AG09319 (cell line): ENCODE data around the gene IL17B.
A peak's percentile ranks its signal among the peaks of the same experiment; 100 is the strongest.

Source experiments
- DNase-seq: peaks from one replicate; pipeline ENCODE4 v3.0.0-alpha.2; 2010; ENCODE audit warnings: low read depth; ENCODE audit errors: extremely low read depth
- TF ChIP-seq, protein P1 (sequence below): IDR thresholded peaks from 2 replicates; pipeline ENCODE4 v1.5.1; 2011; ENCODE audit warnings: low read depth, mild to moderate bottlenecking, inconsistent platforms, low read length, moderate library complexity

The IL17B gene

DNA sequence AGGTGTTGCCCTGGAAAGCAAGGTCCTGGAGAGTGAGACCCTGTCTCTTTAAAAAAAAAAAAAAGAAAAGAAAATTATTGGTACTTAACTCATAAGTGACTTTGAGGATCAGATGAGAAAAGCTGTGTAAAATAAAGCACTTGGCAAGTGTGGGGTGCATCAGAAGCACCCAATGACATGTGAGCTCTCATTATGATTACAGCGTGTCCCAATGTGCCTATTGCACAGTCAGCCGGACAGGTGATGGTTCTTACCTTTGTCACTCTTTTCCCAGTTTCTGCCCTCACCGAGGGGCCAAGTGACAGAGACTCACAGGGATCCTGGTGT is 40.4 kb upstream of the IL17B start:
- no peak for DNase-seq
- TF ChIP-seq, protein P1, sequence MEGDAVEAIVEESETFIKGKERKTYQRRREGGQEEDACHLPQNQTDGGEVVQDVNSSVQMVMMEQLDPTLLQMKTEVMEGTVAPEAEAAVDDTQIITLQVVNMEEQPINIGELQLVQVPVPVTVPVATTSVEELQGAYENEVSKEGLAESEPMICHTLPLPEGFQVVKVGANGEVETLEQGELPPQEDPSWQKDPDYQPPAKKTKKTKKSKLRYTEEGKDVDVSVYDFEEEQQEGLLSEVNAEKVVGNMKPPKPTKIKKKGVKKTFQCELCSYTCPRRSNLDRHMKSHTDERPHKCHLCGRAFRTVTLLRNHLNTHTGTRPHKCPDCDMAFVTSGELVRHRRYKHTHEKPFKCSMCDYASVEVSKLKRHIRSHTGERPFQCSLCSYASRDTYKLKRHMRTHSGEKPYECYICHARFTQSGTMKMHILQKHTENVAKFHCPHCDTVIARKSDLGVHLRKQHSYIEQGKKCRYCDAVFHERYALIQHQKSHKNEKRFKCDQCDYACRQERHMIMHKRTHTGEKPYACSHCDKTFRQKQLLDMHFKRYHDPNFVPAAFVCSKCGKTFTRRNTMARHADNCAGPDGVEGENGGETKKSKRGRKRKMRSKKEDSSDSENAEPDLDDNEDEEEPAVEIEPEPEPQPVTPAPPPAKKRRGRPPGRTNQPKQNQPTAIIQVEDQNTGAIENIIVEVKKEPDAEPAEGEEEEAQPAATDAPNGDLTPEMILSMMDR: no peak

DNA sequence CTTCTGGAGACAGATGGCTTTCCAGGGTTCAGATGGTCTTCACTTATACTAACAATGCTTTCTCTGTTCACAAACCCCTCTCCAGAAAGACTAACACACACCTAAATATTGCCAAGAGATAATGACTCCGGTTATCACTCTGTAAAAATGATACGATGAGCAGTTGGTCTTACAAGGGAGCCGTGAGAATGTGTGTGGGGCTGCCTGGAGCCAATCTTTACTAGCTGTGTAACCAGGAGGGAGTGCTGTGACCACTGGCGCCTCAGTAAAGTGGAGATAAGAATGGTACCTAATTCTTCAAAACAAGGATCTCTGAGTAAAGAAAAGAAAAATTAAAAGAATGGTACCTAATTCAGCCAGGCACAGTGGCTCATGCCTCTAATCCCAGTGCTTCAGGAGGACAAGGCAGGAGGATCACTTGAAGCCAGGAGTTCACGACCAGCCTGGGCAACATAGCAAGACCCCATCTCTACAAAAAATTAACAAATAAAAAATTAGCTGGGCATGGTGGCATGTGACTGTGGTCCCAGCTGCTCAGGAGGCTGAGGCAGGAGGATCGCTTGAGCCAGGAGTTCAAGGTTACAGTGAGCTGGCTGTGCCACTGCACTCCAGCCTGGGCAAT is 39.9 kb upstream of the IL17B start:
- TF ChIP-seq, protein P1: no peak
- DNase-seq: no peak

DNA sequence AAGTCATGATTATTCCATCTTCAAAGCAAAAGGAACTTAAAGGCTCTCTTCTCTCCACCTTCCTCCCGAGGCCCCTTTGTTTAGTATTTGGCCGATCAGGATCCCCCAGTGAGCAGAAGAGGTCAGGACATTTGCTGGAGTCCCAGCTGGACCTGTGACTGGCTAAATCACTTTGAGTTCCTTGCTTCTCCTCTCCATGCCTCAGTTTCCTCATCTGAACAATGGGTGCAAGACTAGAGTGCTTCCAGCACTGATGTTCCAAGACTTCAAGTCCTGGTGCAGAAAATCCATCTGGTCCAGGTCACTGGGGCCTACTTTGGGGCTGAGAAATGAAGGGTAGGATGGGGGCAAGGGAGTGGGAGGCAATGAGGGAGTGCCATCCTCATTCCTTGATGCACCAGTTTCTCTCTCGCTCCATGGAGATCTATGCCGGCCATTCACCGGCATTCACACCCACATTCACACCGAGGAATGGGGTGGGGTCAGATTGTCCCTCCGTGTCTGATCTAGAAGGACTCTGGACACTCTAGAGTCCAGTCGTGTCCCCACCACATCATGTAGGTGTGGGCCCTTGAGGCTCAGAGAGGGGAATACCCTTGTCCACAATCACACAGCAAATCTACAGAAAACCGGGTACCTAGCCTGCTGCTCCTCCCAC is 38.7 kb upstream of the IL17B start:
- TF ChIP-seq, protein P1: no peak
- no peak for DNase-seq

DNA sequence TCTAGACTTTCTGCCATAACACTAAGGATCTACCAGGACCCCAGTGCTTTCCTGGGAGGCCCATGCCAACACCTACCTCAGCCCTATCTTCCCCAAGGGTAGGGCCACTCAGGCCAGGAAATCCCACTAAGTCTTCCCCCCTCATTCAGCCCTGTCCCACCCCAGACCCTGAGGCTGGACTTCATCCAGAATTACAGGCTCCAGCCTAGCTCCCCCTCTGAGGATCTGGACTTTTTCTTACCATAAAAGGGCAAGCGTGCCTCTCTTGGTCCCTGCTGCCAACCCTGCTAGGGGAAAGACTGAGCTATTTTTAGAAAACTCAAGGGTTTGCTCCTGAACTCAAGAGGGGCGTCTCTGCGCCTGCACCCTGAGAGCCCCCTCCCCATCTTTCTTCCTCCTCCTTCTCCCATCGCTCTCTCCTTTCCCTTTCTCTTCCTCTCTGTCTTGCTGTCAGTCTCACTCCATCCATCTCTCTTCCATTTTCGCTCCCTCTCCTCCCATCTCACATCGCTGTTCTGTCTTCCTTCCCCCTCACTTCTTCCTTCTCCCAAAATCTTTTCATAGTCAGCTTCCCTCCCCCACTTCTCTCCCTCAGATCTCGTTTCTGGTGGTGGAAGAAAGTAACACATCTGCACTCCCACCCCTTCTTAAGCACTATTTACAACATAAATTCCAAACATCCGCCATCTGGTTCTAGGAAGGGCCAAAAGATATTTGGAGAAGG is 38.1 kb upstream of the IL17B start:
- TF ChIP-seq, protein P1: no peak
- peak; percentile 64 for DNase-seq

DNA sequence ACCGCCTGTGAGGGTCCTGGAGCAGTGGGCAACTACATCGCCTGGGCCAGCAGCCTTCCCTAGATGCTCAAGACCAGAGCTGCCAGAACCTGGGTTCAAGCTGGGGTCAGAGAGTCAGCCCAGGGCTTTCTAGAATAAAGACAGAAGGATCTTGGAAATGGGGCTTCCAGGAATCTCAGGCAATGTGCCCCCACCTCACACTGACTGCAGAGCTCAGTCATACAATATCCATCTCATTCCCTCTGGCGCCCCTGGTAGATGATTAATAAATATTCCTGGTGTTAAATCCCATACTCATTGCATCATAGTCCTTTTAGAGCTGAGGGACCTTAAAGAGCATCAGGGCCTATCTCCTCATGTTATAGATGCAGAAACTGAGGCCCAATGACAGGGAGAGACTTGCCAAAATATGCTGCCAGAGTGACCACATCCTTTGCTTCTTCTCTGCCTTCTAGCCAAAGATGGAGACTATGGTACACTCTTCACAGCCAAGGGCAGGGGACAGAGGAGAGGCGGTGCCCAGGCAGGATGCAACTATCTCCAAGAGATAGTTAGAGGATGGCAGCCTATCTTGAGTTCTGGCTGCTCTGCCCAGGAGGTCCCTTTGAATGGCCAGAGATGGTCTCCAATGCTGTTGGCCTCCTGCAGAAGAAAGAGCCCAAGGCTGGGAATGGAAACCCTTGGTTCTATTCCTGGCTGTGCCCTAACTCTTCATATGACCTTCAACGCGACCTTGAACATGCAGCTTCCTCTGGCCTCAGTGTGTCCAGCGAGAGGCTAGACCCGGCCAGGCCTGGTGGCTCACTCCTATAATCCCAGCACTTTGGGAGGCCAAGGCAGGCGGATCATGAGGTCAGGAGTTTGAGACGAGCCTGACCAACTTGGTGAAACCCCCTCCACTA is 36.2 kb upstream of the IL17B start:
- TF ChIP-seq, protein P1: no peak
- DNase-seq: no peak

DNA sequence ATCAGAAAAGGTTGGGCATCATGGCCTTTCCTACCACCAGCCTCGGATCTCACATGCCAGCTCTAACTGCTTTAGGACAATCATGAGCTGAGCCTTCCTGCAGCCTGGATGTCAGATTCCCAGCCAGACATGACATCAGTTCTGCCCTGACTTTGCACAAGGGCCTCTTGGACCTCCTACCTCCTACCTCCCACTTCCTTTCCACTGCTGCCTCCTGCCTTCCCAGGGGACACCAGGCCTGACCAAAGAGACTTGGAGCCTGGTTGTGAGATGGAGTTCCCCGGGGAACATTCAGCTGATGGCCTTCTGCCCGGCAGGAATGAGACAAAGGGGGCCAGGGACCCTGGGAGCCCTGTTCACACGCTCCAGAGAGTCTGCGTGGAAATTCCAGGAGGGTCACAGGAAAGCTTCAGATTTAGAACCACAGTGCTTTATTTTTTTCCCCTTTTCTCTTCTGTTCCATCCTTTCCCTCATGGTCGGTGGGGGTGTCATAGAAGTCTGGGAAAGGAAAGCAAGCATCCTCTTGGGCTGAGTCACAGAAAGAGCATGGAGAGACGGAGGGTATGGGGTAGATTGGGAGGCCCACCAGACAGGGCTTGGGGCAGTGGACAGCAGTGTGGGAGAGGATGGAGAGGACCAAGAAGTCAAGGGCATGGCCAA is 35.4 kb upstream of the IL17B start:
- DNase-seq: no peak
- TF ChIP-seq, protein P1: no peak; the same call in 1 of the 2 replicates
